Measurements from ENCODE around the gene AKIRIN1. TPM values are rescaled to one million over a fixed set of nuclear protein-coding genes. Genes with fewer than 3 reads are reported as not detected.
A peak's percentile ranks its signal among the peaks of the same experiment; 100 is the strongest.

Gene AKIRIN1
- total and polyA plus RNA-seq, 10 of the 15 experiments (the other 5 are each of a cell fraction or from before 2014, with no cell fraction given): 7.5 to 72.3 (median 50.4) TPM

DNA sequence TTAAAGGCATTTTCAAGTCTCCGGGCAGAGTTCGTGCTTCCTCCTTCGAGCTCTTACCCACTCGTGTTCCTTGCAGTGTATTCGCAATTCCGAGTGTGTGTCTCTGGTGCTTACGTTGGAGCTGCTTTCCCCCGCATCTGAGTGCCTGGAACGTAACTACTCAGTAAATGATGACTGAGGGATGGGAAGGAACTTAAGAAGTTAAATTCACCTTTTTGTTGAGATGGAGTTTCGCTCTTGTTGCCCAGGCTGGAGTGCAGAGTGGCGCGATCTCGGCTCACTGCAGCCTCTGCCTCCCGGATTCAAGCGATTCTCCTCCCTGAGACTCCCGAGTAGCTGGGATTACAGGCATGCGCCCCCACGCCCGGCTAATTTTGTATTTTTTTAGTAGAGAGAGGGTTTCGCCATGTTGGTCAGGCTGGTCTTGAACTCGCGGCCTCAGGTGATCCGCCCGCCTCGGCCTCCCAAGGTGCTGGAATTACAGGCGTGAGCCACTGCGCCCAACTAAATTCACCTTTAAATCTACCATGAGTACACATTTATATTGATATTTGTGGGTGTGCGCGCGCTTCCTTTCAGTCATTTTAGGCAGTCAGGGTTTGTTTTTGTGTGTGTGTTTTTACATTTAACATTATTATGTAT lies 35.9 kb downstream of the AKIRIN1 start:
- CTCF ChIA-PET: interaction anchor here (0.7 to 1.9 kb wide), 8 partner anchors 8 to 550 kb away, joined by 3 to 6 read pairs (median 4); no protein-coding TSS in a partner anchor
- H3K36me3 ChIP-seq (ENCODE audit: control insufficient read depth in 2 of 2, insufficient read depth in 2 of 2, low read length in 1 of 2): peaks cover 0 to 13% of the 10 kb centered on the region in 2 experiments
- peak overlapping the region; percentile 79 for H2AFZ ChIP-seq (ENCODE audit: control insufficient read depth, low read depth, low read length)
- H3K79me2 ChIP-seq (ENCODE audit: control insufficient read depth, insufficient read depth, low read length): peaks cover 27% of the 10 kb centered on the region
- TF ChIP-seq, protein P1, sequence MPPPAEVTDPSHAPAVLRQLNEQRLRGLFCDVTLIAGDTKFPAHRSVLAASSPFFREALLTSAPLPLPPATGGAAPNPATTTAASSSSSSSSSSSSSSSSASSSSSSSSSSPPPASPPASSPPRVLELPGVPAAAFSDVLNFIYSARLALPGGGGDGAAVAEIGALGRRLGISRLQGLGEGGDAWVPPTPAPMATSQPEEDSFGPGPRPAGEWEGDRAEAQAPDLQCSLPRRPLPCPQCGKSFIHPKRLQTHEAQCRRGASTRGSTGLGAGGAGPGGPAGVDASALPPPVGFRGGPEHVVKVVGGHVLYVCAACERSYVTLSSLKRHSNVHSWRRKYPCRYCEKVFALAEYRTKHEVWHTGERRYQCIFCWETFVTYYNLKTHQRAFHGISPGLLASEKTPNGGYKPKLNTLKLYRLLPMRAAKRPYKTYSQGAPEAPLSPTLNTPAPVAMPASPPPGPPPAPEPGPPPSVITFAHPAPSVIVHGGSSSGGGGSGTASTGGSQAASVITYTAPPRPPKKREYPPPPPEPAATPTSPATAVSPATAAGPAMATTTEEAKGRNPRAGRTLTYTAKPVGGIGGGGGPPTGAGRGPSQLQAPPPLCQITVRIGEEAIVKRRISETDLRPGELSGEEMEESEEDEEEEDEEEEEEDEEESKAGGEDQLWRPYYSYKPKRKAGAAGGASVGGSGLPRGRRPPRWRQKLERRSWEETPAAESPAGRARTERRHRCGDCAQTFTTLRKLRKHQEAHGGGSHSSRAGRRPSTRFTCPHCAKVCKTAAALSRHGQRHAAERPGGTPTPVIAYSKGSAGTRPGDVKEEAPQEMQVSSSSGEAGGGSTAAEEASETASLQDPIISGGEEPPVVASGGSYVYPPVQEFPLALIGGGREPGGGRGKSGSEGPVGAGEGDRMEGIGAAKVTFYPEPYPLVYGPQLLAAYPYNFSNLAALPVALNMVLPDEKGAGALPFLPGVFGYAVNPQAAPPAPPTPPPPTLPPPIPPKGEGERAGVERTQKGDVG (CRISPR knock-in tag; IDR thresholded peaks at IDR 0.05): no peak
- TF ChIP-seq SPI1 (IDR thresholded peaks at IDR 0.05; ENCODE audit: borderline replicate concordance, insufficient read depth, low read depth, low read length): no peak
- TF ChIP-seq, protein P2, sequence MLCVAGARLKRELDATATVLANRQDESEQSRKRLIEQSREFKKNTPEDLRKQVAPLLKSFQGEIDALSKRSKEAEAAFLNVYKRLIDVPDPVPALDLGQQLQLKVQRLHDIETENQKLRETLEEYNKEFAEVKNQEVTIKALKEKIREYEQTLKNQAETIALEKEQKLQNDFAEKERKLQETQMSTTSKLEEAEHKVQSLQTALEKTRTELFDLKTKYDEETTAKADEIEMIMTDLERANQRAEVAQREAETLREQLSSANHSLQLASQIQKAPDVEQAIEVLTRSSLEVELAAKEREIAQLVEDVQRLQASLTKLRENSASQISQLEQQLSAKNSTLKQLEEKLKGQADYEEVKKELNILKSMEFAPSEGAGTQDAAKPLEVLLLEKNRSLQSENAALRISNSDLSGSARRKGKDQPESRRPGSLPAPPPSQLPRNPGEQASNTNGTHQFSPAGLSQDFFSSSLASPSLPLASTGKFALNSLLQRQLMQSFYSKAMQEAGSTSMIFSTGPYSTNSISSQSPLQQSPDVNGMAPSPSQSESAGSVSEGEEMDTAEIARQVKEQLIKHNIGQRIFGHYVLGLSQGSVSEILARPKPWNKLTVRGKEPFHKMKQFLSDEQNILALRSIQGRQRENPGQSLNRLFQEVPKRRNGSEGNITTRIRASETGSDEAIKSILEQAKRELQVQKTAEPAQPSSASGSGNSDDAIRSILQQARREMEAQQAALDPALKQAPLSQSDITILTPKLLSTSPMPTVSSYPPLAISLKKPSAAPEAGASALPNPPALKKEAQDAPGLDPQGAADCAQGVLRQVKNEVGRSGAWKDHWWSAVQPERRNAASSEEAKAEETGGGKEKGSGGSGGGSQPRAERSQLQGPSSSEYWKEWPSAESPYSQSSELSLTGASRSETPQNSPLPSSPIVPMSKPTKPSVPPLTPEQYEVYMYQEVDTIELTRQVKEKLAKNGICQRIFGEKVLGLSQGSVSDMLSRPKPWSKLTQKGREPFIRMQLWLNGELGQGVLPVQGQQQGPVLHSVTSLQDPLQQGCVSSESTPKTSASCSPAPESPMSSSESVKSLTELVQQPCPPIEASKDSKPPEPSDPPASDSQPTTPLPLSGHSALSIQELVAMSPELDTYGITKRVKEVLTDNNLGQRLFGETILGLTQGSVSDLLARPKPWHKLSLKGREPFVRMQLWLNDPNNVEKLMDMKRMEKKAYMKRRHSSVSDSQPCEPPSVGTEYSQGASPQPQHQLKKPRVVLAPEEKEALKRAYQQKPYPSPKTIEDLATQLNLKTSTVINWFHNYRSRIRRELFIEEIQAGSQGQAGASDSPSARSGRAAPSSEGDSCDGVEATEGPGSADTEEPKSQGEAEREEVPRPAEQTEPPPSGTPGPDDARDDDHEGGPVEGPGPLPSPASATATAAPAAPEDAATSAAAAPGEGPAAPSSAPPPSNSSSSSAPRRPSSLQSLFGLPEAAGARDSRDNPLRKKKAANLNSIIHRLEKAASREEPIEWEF (IDR thresholded peaks at IDR 0.05; ENCODE audit: insufficient replicate concordance, low read depth, low read length): peak; percentile 32
- TF ChIP-seq, protein P3, sequence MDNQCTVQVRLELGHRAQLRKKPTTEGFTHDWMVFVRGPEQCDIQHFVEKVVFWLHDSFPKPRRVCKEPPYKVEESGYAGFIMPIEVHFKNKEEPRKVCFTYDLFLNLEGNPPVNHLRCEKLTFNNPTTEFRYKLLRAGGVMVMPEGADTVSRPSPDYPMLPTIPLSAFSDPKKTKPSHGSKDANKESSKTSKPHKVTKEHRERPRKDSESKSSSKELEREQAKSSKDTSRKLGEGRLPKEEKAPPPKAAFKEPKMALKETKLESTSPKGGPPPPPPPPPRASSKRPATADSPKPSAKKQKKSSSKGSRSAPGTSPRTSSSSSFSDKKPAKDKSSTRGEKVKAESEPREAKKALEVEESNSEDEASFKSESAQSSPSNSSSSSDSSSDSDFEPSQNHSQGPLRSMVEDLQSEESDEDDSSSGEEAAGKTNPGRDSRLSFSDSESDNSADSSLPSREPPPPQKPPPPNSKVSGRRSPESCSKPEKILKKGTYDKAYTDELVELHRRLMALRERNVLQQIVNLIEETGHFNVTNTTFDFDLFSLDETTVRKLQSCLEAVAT (IDR thresholded peaks at IDR 0.05): peak; percentile 40; the same call in 1 of the 2 replicates
- 0 out of 2 replicates have a peak, but pooled peaks have one; percentile 12 for TF ChIP-seq ZBED1 (IDR thresholded peaks at IDR 0.05; ENCODE audit: borderline replicate concordance)
- peak; percentile 27; the same call in 1 of the 2 replicates for TF ChIP-seq BACH1 (IDR thresholded peaks at IDR 0.05; ENCODE audit: borderline replicate concordance)
- no TSS peak for BruUV-seq (replicated peaks)
- intact Hi-C loops (cut with micrococcal nuclease; ENCODE audit: unreplicated experiment) (loop anchor here (2.0 to 10.0 kb wide), 2 partner anchors 36 to 172 kb away; partner anchors contain the start of genes AKIRIN1 and RRAGC), in situ Hi-C loops (cut with MboI) (no loop called here)
- H3K27ac ChIP-seq (ENCODE audit: control insufficient read depth, insufficient read depth): peak overlapping the region; percentile 90
- ATAC-seq (no peak), DNase-seq (ENCODE audit: low read depth, low spot score) (no peak), FAIRE-seq (peak; percentile 52)
- SMC1A ChIA-PET (ENCODE audit: uncharacterized antibody, unreplicated experiment): interaction anchor here (0.8 to 3.1 kb wide), 11 partner anchors 22 to 170 kb away, joined by 3 to 14 read pairs (median 5); partner anchors contain the start of gene MYCBP
- peak overlapping the region; percentile 89 for H3K9ac ChIP-seq (ENCODE audit: control insufficient read depth, insufficient read depth, low read length)
- POLR2A ChIA-PET: interaction anchor here (0.5 to 1.8 kb wide), 13 partner anchors 13 to 342 kb away, joined by 3 to 11 read pairs (median 4); partner anchors contain the start of gene AKIRIN1
- H3K4me2 ChIP-seq (ENCODE audit: control insufficient read depth, insufficient read depth): peak overlapping the region; percentile 71
- no peaks in the 10 kb centered on the region for H4K20me1 ChIP-seq (ENCODE audit: control insufficient read depth, insufficient read depth)
- peaks cover 7% of the 10 kb centered on the region for H3K4me1 ChIP-seq (ENCODE audit: control insufficient read depth, insufficient read depth, low read length)
- WGBS (ENCODE audit: insufficient coverage, insufficient replicate concordance, low lambda C conversion rate, missing lambda C conversion rate): 11% methylated on average over 29 of the region's 30 CpGs
- RAD21 ChIA-PET (ENCODE audit: unreplicated experiment): interaction anchor here (0.7 to 2.3 kb wide), 10 partner anchors 24 to 170 kb away, joined by 3 to 16 read pairs (median 4); partner anchors contain the start of gene MYCBP
- no peaks in the 10 kb centered on the region for H3K27me3 ChIP-seq (replicated peaks in 1 of 2; ENCODE audit: control insufficient read depth in 2 of 2, insufficient read depth in 2 of 2, low read length in 1 of 2)
- H3K4me3 ChIP-seq: peak overlapping the region; percentile 91
- H3K9me3 ChIP-seq (replicated peaks; ENCODE audit: control insufficient read depth, insufficient read depth, low read length): no peaks in the 10 kb centered on the region
